PC-9 (cell line): ENCODE measurements around the gene IRF9. TPM values are rescaled to one million over a fixed set of nuclear protein-coding genes. Genes with fewer than 3 reads are reported as not detected.

Source experiments
- BruUV-seq: library from RNA; stranded (reverse); fragments of 400-500 nt; replicated peaks from 2 replicates; lab custom pipeline; 2021; lab: Mats Ljungman, UMichigan
- CTCF ChIA-PET: fragments of 300-600 bp; sonication (Branson Sonifier 250); formaldehyde crosslinking; loops from one replicate; lab custom pipeline; 2022; ENCODE audit warnings: antibody characterized with exemption; lab: Charles Lee
- POLR2A ChIA-PET: fragments of 300-600 bp; sonication (Branson Sonifier 250); formaldehyde crosslinking; loops from one replicate; lab custom pipeline; 2022; ENCODE audit warnings: antibody characterized with exemption; ENCODE audit not compliant: unreplicated experiment; lab: Charles Lee
- DNase-seq, 2 experiments: peaks; one replicate each; pipeline versions ENCODE4 v3.0.0 to v3.0.0-alpha.2; 2015 to 2022; ENCODE audit warnings: mixed read lengths in 1 of 2
- H2AFZ ChIP-seq: fragments of 200-600 bp; sonication (generic); 2 replicates; pipeline ENCODE4 v1.8.1; 2017; ENCODE audit warnings: antibody characterized with exemption
- H3F3A ChIP-seq: fragments of 200-600 bp; sonication (generic); 2 replicates; pipeline ENCODE4 v1.8.1; 2017; ENCODE audit warnings: antibody characterized with exemption, mild to moderate bottlenecking, low read depth; ENCODE audit not compliant: insufficient read depth
- H3K27ac ChIP-seq: fragments of 200-600 bp; sonication (generic); 2 replicates; pipeline ENCODE4 v1.6.1; 2016; ENCODE audit warnings: mixed run types
- H3K27me3 ChIP-seq: fragments of 200-600 bp; sonication (generic); 2 replicates; pipeline ENCODE4 v1.6.1; 2016; ENCODE audit warnings: low read depth, mixed run types; ENCODE audit not compliant: insufficient read depth
- H3K36me3 ChIP-seq: fragments of 200-600 bp; sonication (generic); 2 replicates; pipeline ENCODE4 v1.6.1; 2016; ENCODE audit warnings: low read depth, mixed run types
- H3K4me1 ChIP-seq: fragments of 200-600 bp; sonication (generic); replicated peaks from 2 replicates; pipeline ENCODE4 v1.6.1; 2016; ENCODE audit warnings: mixed run types; ENCODE audit not compliant: insufficient read depth
- H3K4me2 ChIP-seq: fragments of 200-600 bp; sonication (generic); 2 replicates; pipeline ENCODE4 v1.6.1; 2017; ENCODE audit warnings: mixed run types
- H3K4me3 ChIP-seq: fragments of 200-600 bp; sonication (generic); 2 replicates; pipeline ENCODE4 v1.6.1; 2016; ENCODE audit warnings: mixed run types
- H3K79me2 ChIP-seq: fragments of 200-600 bp; sonication (generic); 2 replicates; pipeline ENCODE4 v1.6.1; 2017; ENCODE audit warnings: low read depth, mixed run types
- H3K9me2 ChIP-seq: fragments of 200-600 bp; sonication (generic); 2 replicates; pipeline ENCODE4 v1.8.1; 2017; ENCODE audit warnings: mild to moderate bottlenecking; ENCODE audit not compliant: insufficient read depth
- H3K9me3 ChIP-seq: fragments of 200-600 bp; sonication (generic); 2 replicates; pipeline ENCODE4 v1.8.1; 2016; ENCODE audit warnings: low read depth; ENCODE audit not compliant: insufficient read depth
- H4K20me1 ChIP-seq: fragments of 200-600 bp; sonication (generic); 2 replicates; pipeline ENCODE4 v1.8.1; 2017; ENCODE audit not compliant: insufficient read depth
- EZH2 ChIP-seq: fragments of 200-600 bp; sonication (generic); IDR thresholded peaks from 2 replicates; pipeline ENCODE4 v1.8.0; 2017; ENCODE audit warnings: antibody characterized with exemption, low read depth
- intact Hi-C: fragments of 100-400 bp; cut with micrococcal nuclease; formaldehyde crosslinking; loops from one replicate; pipeline ENCODE4 v1.10.0; 2022; ENCODE audit not compliant: unreplicated experiment
- total RNA-seq: library from RNA; stranded (reverse); gene quantifications from 2 replicates; pipeline ENCODE4 v1.2.3, GENCODE V29; 2021
- TF ChIP-seq, protein P1 (sequence below): fragments of 200-600 bp; sonication (generic); conservative IDR thresholded peaks from 2 replicates; pipeline ENCODE4 v1.6.1; 2017; ENCODE audit warnings: mixed run types, antibody characterized with exemption, mild to moderate bottlenecking, moderate library complexity

IRF9 gene
- total RNA-seq, 1 experiment from 2014 or later: 21.4 TPM

DNA sequence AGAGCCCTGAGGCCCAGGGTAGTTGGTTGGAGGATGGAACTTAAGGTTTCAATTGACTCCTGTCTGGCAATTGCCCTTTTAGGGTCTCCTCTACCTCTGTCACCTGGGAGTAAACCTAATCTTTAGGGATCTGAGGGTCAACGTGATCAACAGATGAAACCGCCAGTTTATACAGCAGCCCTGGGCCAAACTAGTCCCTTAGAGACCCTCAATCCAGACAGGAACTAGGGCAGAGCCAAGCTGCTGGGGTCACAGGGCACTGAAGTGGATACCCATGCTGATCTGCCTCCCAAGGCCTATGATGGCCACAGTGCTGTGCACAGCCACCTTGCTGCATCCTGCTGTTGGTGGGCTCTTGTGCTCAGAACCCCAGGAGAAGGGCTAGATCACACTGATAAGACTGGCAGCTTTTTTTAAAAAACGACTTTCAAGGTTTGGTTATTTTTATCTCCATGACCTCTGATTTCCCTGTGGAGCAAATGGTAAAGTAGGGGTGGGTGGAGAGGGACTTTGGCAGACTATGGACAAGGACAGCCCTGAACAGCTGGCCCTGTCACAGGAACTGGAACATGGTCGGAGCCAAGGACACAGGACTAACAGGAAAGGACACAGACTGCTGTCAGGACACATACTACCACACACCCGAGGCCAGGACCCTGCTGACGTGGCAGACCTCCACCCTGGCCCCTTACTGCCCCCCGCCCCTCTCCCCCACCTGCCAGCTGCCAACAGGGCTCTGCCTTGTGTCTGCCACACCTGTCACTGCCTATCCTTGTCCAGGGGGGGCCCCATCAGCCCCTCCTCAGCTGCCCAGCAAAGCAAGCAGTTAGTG, 30.1 kb upstream of the IRF9 start:
- H3K36me3 ChIP-seq: no peaks in the 10 kb centered on the region
- intact Hi-C loops: no loop called here
- CTCF ChIA-PET: no interaction called here
- no peaks in the 10 kb centered on the region for H3K79me2 ChIP-seq
- no peaks in the 10 kb centered on the region for H3K9me3 ChIP-seq
- no peak for TF ChIP-seq EZH2
- TF ChIP-seq, protein P1, sequence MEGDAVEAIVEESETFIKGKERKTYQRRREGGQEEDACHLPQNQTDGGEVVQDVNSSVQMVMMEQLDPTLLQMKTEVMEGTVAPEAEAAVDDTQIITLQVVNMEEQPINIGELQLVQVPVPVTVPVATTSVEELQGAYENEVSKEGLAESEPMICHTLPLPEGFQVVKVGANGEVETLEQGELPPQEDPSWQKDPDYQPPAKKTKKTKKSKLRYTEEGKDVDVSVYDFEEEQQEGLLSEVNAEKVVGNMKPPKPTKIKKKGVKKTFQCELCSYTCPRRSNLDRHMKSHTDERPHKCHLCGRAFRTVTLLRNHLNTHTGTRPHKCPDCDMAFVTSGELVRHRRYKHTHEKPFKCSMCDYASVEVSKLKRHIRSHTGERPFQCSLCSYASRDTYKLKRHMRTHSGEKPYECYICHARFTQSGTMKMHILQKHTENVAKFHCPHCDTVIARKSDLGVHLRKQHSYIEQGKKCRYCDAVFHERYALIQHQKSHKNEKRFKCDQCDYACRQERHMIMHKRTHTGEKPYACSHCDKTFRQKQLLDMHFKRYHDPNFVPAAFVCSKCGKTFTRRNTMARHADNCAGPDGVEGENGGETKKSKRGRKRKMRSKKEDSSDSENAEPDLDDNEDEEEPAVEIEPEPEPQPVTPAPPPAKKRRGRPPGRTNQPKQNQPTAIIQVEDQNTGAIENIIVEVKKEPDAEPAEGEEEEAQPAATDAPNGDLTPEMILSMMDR: no peak
- H3K4me1 ChIP-seq: peaks cover 6% of the 10 kb centered on the region; the same call in 1 of the 2 replicates
- no peak overlapping the region for H2AFZ ChIP-seq
- no peaks in the 10 kb centered on the region for H3K27me3 ChIP-seq
- no peaks in the 10 kb centered on the region for H4K20me1 ChIP-seq
- H3K9me2 ChIP-seq: no peaks in the 10 kb centered on the region
- no TSS peak for BruUV-seq
- POLR2A ChIA-PET: interaction anchor here (0.9 kb wide), 1 partner anchor 81 kb away, joined by 6 read pairs; no protein-coding TSS in a partner anchor
- peaks cover 7% of the 10 kb centered on the region; the same call in 1 of the 2 replicates for H3F3A ChIP-seq
- no peak for DNase-seq
- H3K4me3 ChIP-seq: no peak overlapping the region
- no peak overlapping the region for H3K27ac ChIP-seq
- H3K4me2 ChIP-seq: no peak overlapping the region

DNA sequence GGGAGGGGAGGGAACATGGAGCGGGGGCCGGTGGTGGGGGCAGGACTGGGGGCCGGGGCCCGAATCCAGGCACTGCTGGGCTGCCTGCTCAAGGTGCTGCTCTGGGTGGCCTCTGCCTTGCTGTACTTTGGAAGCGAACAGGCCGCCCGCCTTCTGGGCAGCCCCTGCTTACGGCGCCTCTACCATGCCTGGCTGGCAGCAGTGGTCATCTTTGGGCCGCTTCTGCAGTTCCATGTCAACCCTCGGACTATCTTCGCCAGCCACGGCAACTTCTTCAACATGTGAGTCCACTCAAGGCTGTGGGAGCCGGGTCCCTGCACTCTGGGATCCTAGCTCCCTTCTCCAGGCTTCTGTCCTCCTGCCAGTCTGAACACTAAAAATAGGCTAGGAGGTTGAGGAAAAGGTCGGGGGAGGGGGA, 29.5 kb upstream of the IRF9 start:
- DNase-seq: no peak
- H3F3A ChIP-seq: peaks cover 7% of the 10 kb centered on the region; the same call in 1 of the 2 replicates
- intact Hi-C loops: no loop called here
- H3K27ac ChIP-seq: no peak overlapping the region
- no peak overlapping the region for H3K4me2 ChIP-seq
- H2AFZ ChIP-seq: no peak overlapping the region
- no peaks in the 10 kb centered on the region for H4K20me1 ChIP-seq
- no peaks in the 10 kb centered on the region for H3K27me3 ChIP-seq
- no TSS peak for BruUV-seq
- H3K4me3 ChIP-seq: no peak overlapping the region
- no peaks in the 10 kb centered on the region for H3K36me3 ChIP-seq
- POLR2A ChIA-PET: interaction anchor here (0.9 kb wide), 1 partner anchor 82 kb away, joined by 6 read pairs; no protein-coding TSS in a partner anchor
- H3K9me3 ChIP-seq: no peaks in the 10 kb centered on the region
- TF ChIP-seq EZH2: no peak
- TF ChIP-seq, protein P1: no peak
- 0 out of 2 replicates have a peak, but pooled peaks cover under 1% of the 10 kb centered on the region for H3K79me2 ChIP-seq
- H3K4me1 ChIP-seq: peaks cover 6% of the 10 kb centered on the region; the same call in 1 of the 2 replicates
- H3K9me2 ChIP-seq: no peaks in the 10 kb centered on the region
- CTCF ChIA-PET: no interaction called here

DNA sequence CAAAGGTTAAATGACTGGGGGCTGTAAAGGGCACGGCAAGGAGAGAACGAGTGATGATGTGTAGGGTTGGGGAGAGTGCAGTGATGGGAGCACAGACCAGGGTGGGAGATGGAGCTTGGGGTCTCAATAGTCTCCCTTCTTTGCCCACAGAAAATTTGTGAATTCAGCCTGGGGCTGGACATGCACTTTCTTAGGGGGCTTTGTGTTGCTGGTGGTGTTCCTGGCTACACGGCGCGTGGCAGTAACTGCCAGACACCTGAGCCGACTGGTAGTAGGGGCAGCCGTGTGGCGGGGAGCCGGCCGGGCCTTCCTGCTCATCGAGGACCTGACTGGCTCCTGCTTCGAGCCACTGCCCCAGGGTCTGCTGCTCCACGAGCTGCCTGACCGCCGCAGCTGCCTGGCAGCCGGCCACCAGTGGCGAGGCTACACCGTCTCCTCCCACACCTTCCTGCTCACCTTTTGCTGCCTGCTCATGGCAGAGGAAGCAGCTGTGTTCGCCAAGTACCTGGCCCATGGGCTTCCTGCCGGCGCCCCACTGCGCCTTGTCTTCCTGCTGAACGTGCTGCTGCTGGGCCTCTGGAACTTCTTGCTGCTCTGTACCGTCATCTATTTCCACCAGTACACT, 28.9 kb upstream of the IRF9 start:
- ChIA-PET POLR2A (interaction anchor here (0.5 to 0.9 kb wide), 2 partner anchors 17 to 83 kb away, joined by 6 to 8 read pairs; partner anchors contain the start of gene NRL), CTCF (no interaction called here)
- H4K20me1 ChIP-seq: no peaks in the 10 kb centered on the region
- no peaks in the 10 kb centered on the region for H3K36me3 ChIP-seq
- no peak overlapping the region for H3K4me2 ChIP-seq
- no peak for TF ChIP-seq EZH2
- TF ChIP-seq, protein P1: no peak
- peaks cover 7% of the 10 kb centered on the region; the same call in 1 of the 2 replicates for H3F3A ChIP-seq
- no peak overlapping the region for H3K4me3 ChIP-seq
- H3K79me2 ChIP-seq: 0 out of 2 replicates have a peak, but pooled peaks cover 7% of the 10 kb centered on the region
- no peak for DNase-seq
- intact Hi-C loops: no loop called here
- no peak overlapping the region for H3K27ac ChIP-seq
- H3K4me1 ChIP-seq: peaks cover 10% of the 10 kb centered on the region; the same call in 1 of the 2 replicates
- no TSS peak for BruUV-seq
- H3K9me2 ChIP-seq: no peaks in the 10 kb centered on the region
- no peaks in the 10 kb centered on the region for H3K27me3 ChIP-seq
- H3K9me3 ChIP-seq: no peaks in the 10 kb centered on the region
- no peak overlapping the region for H2AFZ ChIP-seq
